Activated CD4-positive, alpha-beta memory T cell treated with anti-CD3 and anti-CD28 coated beads, Interleukin-2, amount 10 ng/mL, durations not matched to agents 7 days and 5 days (primary cell): ENCODE data around the gene TUBA1C. TPM values are rescaled to one million over a fixed set of nuclear protein-coding genes. Genes with fewer than 3 reads are reported as not detected.
"Not testable (repeated sequence)": the region's sequence is repeated elsewhere in the genome, so short reads cannot be mapped to it uniquely, and the experiment has no call there.

ENCODE experiments used
- CTCF ChIA-PET: fragments of 350-600 bp; sonication (Branson Sonifier 250); formaldehyde crosslinking; loops from one replicate; lab custom pipeline; 2021; ENCODE audit warnings: antibody characterized with exemption, inconsistent platforms; lab: Charles Lee
- POLR2A ChIA-PET: fragments of 350-600 bp; sonication (Branson Sonifier 250); formaldehyde crosslinking; loops from one replicate; lab custom pipeline; 2021; ENCODE audit warnings: antibody characterized with exemption; lab: Charles Lee
- DNase-seq: peaks from one replicate; pipeline ENCODE4 v3.0.0-alpha.2; 2020
- H3K27ac Mint-ChIP-seq: one replicate; pipeline ENCODE4 v1.8.0; 2021; ENCODE audit warnings: mild to moderate bottlenecking, mixed read lengths
- H3K27me3 Mint-ChIP-seq: one replicate; pipeline ENCODE4 v1.8.0; 2021; ENCODE audit warnings: mixed read lengths
- H3K36me3 Mint-ChIP-seq: one replicate; pipeline ENCODE4 v1.8.0; 2021; ENCODE audit warnings: low read depth, mixed read lengths
- H3K4me1 Mint-ChIP-seq: one replicate; pipeline ENCODE4 v1.8.0; 2021; ENCODE audit warnings: mixed read lengths
- H3K4me3 Mint-ChIP-seq: one replicate; pipeline ENCODE4 v1.8.0; 2021; ENCODE audit warnings: mild to moderate bottlenecking, mixed read lengths
- H3K9me3 Mint-ChIP-seq: one replicate; pipeline ENCODE4 v1.8.0; 2021; ENCODE audit warnings: mixed read lengths
- total RNA-seq, 2 experiments: library from RNA; stranded (reverse); gene quantifications; one replicate each; pipeline ENCODE4 v1.2.3, GENCODE V29; 2021

The TUBA1C gene
- total RNA-seq, 2 experiments from 2014 or later, result 250 to 262 TPM

DNA sequence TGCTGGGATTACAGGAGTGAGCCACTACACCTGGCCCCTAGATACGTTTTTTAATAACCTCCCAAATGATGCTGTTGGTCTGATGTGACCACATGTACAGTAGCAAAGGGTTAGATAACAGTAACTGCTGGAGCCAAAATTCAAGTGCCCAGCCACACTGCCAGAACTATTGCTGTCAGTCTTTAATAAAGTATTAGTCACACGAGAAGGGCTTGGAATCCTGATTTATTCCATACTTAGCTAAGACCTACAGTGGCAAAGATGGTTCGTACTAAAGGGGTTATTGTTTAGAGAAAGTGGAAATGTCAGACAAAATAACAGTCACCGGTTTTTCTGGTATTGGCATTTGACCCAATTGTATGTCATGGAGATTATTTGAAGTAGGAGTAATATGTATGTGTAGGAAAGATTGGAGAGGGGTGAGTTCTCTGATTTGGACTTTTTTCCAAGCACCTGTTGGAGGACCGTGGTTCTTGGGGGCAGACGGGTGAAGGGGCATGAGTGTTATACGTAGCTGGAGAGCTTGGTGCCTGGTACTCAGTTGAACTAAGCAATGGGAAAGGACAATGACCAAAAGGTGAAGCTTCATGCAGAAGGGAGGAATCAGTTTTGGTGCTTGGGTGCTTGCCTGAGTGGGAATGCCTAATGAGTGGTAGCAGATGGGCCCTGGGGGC, 9.7 kb downstream of the TUBA1C start:
- peaks cover 10% of the 10 kb centered on the region for H3K4me1 Mint-ChIP-seq
- ChIA-PET POLR2A (interaction anchor here (0.6 to 3.5 kb wide), 4 partner anchors 10 to 318 kb away, joined by 3 to 18 read pairs (median 6); partner anchors contain the start of genes PRPH and TUBA1C), CTCF (interaction anchor here (1.3 kb wide), 1 partner anchor 84 kb away, joined by 4 read pairs; no protein-coding TSS in a partner anchor)
- H3K4me3 Mint-ChIP-seq, result no peak overlapping the region
- H3K9me3 Mint-ChIP-seq, result no peaks in the 10 kb centered on the region
- no peak for DNase-seq
- no peak overlapping the region for H3K27ac Mint-ChIP-seq
- peaks cover 4% of the 10 kb centered on the region for H3K27me3 Mint-ChIP-seq
- peaks cover 46% of the 10 kb centered on the region for H3K36me3 Mint-ChIP-seq

- Mint-ChIP-seq H3K4me3 (no peak overlapping the region), H3K4me1 (no peaks in the 10 kb centered on the region), H3K36me3 (peaks cover 26% of the 10 kb centered on the region), H3K27me3 (peaks cover 13% of the 10 kb centered on the region), H3K27ac (no peak overlapping the region), H3K9me3 (no peaks in the 10 kb centered on the region)
- no peak for DNase-seq
- ChIA-PET CTCF (interaction anchor here (1.4 kb wide), 2 partner anchors 10 to 65 kb away, joined by 3 to 5 read pairs; no protein-coding TSS in a partner anchor), POLR2A (interaction anchor here (1.2 to 3.5 kb wide), 5 partner anchors 10 to 90 kb away, joined by 4 to 16 read pairs (median 4); partner anchors contain the start of genes TUBA1A and TUBA1C)
Measured at GRCh38 chr12:49276304-49277290, 11.7 kb downstream of the TUBA1C start.

DNA sequence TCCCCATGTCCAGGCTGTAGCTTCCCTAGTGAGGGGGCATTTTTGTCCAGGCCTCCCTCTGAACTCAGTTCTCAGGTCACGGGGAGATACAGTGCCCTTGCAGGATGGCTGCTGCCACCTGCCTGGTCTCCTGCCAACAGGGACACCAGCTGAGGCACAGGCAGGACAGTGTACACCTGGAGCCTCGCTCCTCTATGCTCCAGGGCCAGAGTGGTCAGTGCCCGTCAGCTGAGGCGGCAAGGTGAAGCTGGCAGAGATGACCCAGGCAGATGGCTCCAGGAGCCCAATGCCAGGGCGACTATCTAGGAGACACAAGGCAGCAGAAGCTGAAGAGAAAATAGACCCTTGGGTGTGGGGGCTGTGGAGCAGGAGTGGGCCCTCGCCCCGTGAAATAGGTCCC, 12.6 kb downstream of the TUBA1C start:
- Mint-ChIP-seq H3K27ac (no peak overlapping the region), H3K4me1 (no peaks in the 10 kb centered on the region), H3K36me3 (peaks cover 21% of the 10 kb centered on the region), H3K4me3 (no peak overlapping the region), H3K9me3 (no peaks in the 10 kb centered on the region), H3K27me3 (peaks cover 14% of the 10 kb centered on the region)
- POLR2A ChIA-PET, result interaction anchor here (1.2 to 2.4 kb wide), 4 partner anchors 11 to 89 kb away, joined by 4 to 16 read pairs (median 4); partner anchors contain the start of genes TUBA1A and TUBA1C
- no peak for DNase-seq
- CTCF ChIA-PET, result interaction anchor here (1.4 kb wide), 2 partner anchors 10 to 65 kb away, joined by 3 to 5 read pairs; no protein-coding TSS in a partner anchor

GRCh38 chr12:49279706-49280159, 14.9 kb downstream of the TUBA1C start:
- CTCF ChIA-PET, result interaction anchor here (0.6 to 2.4 kb wide), 3 partner anchors 11 to 78 kb away, joined by 3 to 8 read pairs (median 7); no protein-coding TSS in a partner anchor
- Mint-ChIP-seq H3K9me3 (no peaks in the 10 kb centered on the region), H3K27ac (no peak overlapping the region), H3K4me3 (no peak overlapping the region), H3K36me3 (peaks cover 3% of the 10 kb centered on the region), H3K4me1 (no peaks in the 10 kb centered on the region), H3K27me3 (peaks cover 19% of the 10 kb centered on the region)
- POLR2A ChIA-PET, result interaction anchor here (0.9 to 1.0 kb wide), 2 partner anchors 14 to 149 kb away, joined by 3 read pairs; partner anchors contain the start of gene TUBA1B
- DNase-seq, result no peak

DNA sequence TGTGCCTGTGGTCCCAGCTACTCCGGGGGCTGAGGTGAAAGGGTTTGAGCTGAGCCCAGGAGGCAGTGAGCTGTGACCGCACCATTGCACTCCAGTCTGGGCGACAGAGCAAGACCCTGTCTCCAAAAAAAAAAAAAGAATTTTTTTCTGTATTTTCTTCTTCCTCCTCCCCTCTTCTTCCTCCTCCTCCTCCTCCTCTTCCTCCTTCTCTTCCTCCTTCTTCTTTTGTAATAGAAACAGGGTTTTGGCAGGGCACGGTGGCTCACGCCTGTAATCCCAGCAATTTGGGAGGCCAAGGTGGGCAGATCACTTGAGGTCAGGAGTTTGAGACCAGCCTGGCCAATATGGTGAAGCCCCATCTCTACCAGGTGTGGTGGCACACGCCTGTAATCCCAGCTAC, 15.7 kb downstream of the TUBA1C start:
- POLR2A ChIA-PET, result interaction anchor here (0.9 kb wide), 1 partner anchor 15 kb away, joined by 3 read pairs; no protein-coding TSS in a partner anchor
- H3K4me1 Mint-ChIP-seq, DNase-seq, H3K4me3 Mint-ChIP-seq, H3K36me3 Mint-ChIP-seq, H3K27ac Mint-ChIP-seq, H3K9me3 Mint-ChIP-seq: not testable (repeated sequence)
- CTCF ChIA-PET, result interaction anchor here (0.6 to 2.4 kb wide), 2 partner anchors 12 to 77 kb away, joined by 3 to 8 read pairs; no protein-coding TSS in a partner anchor
- peaks cover 19% of the 10 kb centered on the region for H3K27me3 Mint-ChIP-seq

- H3K27me3 Mint-ChIP-seq, result peaks cover 27% of the 10 kb centered on the region
- DNase-seq, result no peak
- POLR2A ChIA-PET, result no interaction called here
Measured at GRCh38 chr12:49282302-49282701, 17.4 kb downstream of the TUBA1C start.

GRCh38 chr12:49282740-49283375, 18.0 kb downstream of the TUBA1C start:
- CTCF ChIA-PET, result interaction anchor here (0.7 to 1.3 kb wide), 4 partner anchors 65 to 94 kb away, joined by 3 to 4 read pairs (median 4); no protein-coding TSS in a partner anchor
- H3K4me1 Mint-ChIP-seq, H3K9me3 Mint-ChIP-seq, H3K36me3 Mint-ChIP-seq, H3K27ac Mint-ChIP-seq, H3K4me3 Mint-ChIP-seq, POLR2A ChIA-PET, DNase-seq: not testable (repeated sequence)
- peaks cover 32% of the 10 kb centered on the region for H3K27me3 Mint-ChIP-seq

More at GRCh38 chr12:49282302-49282701, 17.4 kb downstream of the TUBA1C start:
- CTCF ChIA-PET, result interaction anchor here (0.7 to 1.3 kb wide), 5 partner anchors 65 to 94 kb away, joined by 3 to 4 read pairs (median 3); no protein-coding TSS in a partner anchor
- no peak overlapping the region for H3K27ac Mint-ChIP-seq
- no peaks in the 10 kb centered on the region for H3K4me1 Mint-ChIP-seq
- no peaks in the 10 kb centered on the region for H3K9me3 Mint-ChIP-seq
- H3K36me3 Mint-ChIP-seq, result no peaks in the 10 kb centered on the region
- no peak overlapping the region for H3K4me3 Mint-ChIP-seq

DNA sequence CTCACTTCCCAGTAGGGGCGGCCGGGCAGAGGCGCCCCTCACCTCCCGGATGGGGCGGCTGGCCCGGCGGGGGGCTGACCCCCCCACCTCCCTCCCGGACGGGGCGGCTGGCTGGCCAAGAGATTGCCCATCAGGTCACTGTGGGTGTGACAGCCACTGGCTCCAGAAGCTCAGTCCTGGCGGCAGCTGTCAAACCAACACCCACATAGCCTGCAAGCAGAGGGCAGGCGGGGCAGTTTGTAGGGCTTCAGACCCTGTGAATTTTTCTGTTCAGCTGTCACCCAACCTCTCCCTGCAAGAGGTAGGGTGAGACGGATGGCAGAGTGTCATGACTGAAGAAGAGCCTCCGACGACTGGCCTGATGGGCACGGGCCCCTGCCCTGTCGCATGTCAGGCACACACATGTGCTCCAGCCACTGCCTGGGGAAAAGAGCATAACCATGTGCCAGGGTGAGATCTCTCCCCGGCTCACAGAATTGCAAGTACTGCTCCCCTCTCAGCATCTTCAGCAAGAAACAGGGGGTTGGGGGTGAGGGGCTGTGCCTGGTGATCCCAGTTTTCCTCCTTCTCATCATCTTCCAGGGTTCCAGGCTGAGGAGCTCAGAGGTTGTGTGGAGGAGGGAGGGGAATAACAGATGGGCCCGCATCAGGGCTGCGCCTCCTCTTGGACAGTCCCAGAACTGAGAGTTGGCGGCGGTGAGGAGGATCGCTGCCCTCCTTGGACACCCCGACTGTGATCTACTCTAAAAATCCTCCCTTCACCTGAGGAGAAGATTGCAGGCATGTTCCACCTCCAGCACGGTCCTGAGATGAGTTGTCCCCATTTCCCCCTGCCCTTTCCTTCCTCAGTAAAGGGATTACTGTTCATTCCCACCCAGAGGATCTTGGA, 18.9 kb downstream of the TUBA1C start:
- no peak overlapping the region for H3K4me3 Mint-ChIP-seq
- H3K9me3 Mint-ChIP-seq, result no peaks in the 10 kb centered on the region
- no peak for DNase-seq
- H3K4me1 Mint-ChIP-seq, result peaks cover 5% of the 10 kb centered on the region
- peaks cover 40% of the 10 kb centered on the region for H3K27me3 Mint-ChIP-seq
- ChIA-PET CTCF (interaction anchor here (1.0 to 14.1 kb wide), 2 partner anchors 66 to 153 kb away, joined by 3 to 161 read pairs; partner anchors contain the start of gene DNAJC22), POLR2A (interaction anchor here (1.3 kb wide), 1 partner anchor 14 kb away, joined by 4 read pairs; no protein-coding TSS in a partner anchor)
- no peaks in the 10 kb centered on the region for H3K36me3 Mint-ChIP-seq
- no peak overlapping the region for H3K27ac Mint-ChIP-seq

DNA sequence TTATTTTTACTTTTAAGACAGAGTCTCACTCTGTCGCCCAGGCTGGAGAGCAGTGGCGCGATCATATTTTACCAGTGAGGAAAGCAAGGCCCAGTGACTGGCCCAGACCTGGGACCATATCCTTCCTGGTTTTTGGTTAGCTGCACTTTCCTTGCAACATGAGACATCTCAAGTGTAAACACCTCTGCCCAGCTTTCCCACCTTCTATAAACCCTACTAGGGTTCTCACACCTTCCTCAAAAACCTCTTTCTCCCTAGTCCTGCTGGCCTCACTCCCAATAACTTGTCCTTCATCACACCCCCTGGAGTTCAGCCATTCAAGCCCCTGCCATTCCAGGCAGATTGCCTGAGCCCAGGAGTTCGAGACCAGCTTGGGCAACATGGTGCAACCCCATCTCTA, 19.8 kb downstream of the TUBA1C start:
- no peak overlapping the region for H3K27ac Mint-ChIP-seq
- DNase-seq, result no peak
- H3K9me3 Mint-ChIP-seq, result no peaks in the 10 kb centered on the region
- H3K36me3 Mint-ChIP-seq, result no peaks in the 10 kb centered on the region
- H3K4me1 Mint-ChIP-seq, result peaks cover 8% of the 10 kb centered on the region
- H3K27me3 Mint-ChIP-seq, result peaks cover 38% of the 10 kb centered on the region
- POLR2A ChIA-PET, result interaction anchor here (1.2 to 1.3 kb wide), 2 partner anchors 14 to 19 kb away, joined by 3 to 4 read pairs; partner anchors contain the start of gene TUBA1C
- H3K4me3 Mint-ChIP-seq, result no peak overlapping the region
- CTCF ChIA-PET, result interaction anchor here (6.0 to 14.1 kb wide), 2 partner anchors 58 to 65 kb away, joined by 52 to 161 read pairs; partner anchors contain the start of gene DNAJC22

DNA sequence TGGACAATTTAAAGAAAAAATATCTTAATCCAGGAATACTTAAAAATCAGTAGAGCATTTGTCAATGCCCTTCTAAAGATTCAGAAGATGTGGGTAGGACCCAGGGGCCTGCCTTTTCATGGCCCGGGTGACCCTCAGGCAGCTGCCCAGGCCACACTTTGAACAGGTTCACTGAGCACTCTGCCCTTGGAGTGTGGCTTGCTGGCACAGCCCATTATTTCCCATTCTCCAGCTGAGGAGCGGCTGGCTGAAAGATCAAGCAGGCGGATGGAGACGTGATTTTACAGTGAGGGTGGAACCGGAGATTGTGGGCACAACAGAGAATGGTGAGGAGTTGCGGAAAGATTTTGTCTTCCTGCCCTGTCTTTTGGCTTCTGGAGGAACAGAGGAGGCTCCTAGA, 23.0 kb downstream of the TUBA1C start:
- Mint-ChIP-seq H3K4me3 (no peak overlapping the region), H3K27me3 (peaks cover 34% of the 10 kb centered on the region), H3K27ac (no peak overlapping the region), H3K36me3 (no peaks in the 10 kb centered on the region), H3K4me1 (peaks cover 8% of the 10 kb centered on the region), H3K9me3 (no peaks in the 10 kb centered on the region)
- DNase-seq, result no peak
- ChIA-PET POLR2A (interaction anchor here (1.2 to 1.7 kb wide), 2 partner anchors 35 to 54 kb away, joined by 7 read pairs; partner anchors contain the start of gene TROAP), CTCF (interaction anchor here (1.0 to 14.1 kb wide), 12 partner anchors 9 to 79 kb away, joined by 3 to 161 read pairs (median 7); partner anchors contain the start of genes C1QL4, DNAJC22, SPATS2 and TROAP)
